ENCODE measurements around the gene TMEM132D.

The TMEM132D gene

DNA sequence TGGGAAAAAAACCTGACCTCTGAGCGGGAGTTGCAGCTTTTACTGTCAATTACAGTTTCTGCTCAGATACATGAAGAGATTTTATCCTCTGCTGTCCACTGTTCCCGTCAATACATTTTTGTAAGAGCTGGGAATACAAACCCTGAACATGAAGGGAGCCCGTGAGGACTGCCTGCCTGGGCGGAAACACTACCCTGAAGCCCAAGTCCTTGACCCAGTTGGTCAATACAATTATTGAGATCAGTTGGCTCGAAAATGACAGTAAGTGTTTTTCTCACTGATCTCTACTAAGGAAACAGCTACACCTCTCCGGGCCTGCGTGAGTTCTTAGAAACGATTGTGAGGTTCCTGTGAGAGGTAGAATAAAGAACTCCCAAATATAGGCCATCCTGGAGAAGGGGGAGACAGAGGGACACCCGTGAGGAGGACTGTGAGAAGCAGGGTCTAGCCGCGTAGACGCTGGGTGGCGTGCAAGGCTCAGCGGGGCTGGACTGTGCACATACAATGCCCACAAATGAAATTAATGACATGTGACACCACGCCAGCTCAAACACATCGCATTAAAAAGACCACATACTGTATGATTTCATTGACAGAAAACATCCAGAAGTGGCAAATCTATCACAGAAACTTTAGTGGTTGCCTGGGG, 509.5 kb downstream of the TMEM132D start:
- FAIRE-seq (no peak), DNase-seq (ENCODE audit: insufficient read length) (no peak)
- no peak for TF ChIP-seq POLR2AphosphoS5 (IDR thresholded peaks at IDR 0.05; ENCODE audit: low read depth, low read length)
- TF ChIP-seq POLR2A (IDR thresholded peaks at IDR 0.05; ENCODE audit: low read depth, low read length): no peak
- TF ChIP-seq TAF1 (IDR thresholded peaks at IDR 0.05; ENCODE audit: borderline replicate concordance, low read depth, low read length): no peak

DNA sequence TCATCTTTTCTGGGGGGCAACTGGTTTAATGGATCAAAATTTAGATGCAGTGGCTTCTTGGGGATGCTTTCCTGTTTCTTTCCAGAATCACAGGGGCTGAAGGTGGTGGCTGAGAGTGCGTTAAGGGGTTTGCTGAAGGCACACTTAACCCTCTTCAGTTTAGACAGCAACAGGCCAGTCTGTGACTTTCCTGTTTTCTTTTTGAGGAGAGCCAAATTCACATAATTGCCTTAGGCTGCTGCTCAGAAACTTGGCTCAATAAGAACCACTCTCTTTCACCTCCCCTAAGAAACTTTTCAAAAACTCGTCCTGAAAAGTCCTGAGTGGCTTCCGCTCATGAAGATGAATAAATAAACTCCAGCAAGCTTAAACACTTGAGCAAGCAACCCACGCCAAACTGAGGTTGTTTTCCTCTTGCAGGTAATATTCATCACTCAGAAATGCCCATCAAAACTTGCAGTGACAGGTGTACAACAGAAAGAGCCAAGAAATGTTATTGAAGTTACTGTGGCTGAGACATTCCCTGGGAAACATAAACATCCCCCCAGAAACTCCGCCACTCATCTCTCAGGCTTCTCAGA, 510.4 kb downstream of the TMEM132D start:
- DNase-seq (ENCODE audit: insufficient read length) (no peak), FAIRE-seq (no peak)
- TF ChIP-seq POLR2A (IDR thresholded peaks at IDR 0.05; ENCODE audit: low read depth, low read length): no peak
- no peak for TF ChIP-seq TAF1 (IDR thresholded peaks at IDR 0.05; ENCODE audit: borderline replicate concordance, low read depth, low read length)
- TF ChIP-seq POLR2AphosphoS5 (IDR thresholded peaks at IDR 0.05; ENCODE audit: low read depth, low read length): no peak

DNA sequence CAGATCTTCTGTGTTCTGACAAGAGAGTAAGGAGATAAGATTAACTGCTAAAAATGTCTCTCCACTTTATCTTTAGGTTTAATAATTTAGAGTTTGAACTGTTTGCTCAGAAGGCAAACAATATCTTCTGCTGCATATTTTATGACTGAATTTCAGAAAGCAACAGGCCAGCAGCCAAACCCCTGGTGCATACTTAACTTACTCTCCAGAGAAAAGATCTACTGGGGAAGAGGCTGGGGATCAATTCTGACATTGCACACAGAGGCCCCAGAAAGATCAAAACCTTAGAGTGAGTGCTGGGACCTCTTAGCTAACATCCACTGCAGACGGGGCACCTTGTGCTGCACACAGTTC, 518.2 kb downstream of the TMEM132D start:
- no peak for FAIRE-seq
- TF ChIP-seq POLR2AphosphoS5 (IDR thresholded peaks at IDR 0.05; ENCODE audit: low read depth, low read length) (no peak), POLR2A (IDR thresholded peaks at IDR 0.05; ENCODE audit: low read depth, low read length) (no peak), TAF1 (IDR thresholded peaks at IDR 0.05; ENCODE audit: borderline replicate concordance, low read depth, low read length) (no peak)
- no peak for DNase-seq (ENCODE audit: insufficient read length)

DNA sequence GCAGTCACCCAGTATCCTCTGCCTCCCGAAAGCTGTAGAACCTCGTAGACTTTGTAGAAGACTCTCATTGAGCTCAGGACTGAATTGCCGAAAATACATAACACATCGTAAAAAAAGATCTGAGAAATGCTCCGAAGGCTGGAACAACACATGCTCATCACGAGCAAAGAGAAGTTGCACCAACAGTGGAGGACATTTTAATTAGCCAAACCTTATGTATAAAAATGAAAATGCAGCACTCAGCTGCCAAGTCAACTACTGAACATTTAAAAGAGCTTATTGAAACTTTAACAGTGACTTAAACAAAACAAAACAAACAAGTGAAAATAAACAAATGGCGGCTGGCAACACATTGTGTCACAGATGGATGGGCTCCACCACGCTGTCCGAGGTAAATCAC, 519.9 kb downstream of the TMEM132D start:
- TF ChIP-seq TAF1 (IDR thresholded peaks at IDR 0.05; ENCODE audit: borderline replicate concordance, low read depth, low read length) (no peak), POLR2AphosphoS5 (IDR thresholded peaks at IDR 0.05; ENCODE audit: low read depth, low read length) (no peak), POLR2A (IDR thresholded peaks at IDR 0.05; ENCODE audit: low read depth, low read length) (no peak)
- FAIRE-seq (no peak), DNase-seq (ENCODE audit: insufficient read length) (no peak)

DNA sequence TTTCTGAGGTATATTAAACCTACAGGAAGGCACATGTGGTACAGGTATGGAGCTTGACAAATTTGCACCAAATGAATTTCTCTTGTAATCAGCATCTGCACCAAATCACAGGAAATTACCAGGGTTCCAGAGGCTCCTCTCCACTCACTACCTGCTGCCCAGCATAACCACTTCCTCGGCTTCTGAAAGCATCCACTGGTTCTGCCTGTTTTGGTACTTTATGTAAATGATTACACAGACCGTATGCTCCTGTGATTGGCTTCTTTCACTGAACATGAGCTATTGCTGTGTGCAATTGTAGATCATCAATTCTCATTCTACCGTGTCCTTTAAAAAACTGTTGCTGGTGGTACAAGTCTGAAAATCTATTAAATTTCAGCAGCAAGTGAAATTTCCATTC, 522.1 kb downstream of the TMEM132D start:
- FAIRE-seq (no peak), DNase-seq (ENCODE audit: insufficient read length) (no peak)
- TF ChIP-seq TAF1 (IDR thresholded peaks at IDR 0.05; ENCODE audit: borderline replicate concordance, low read depth, low read length) (no peak), POLR2A (IDR thresholded peaks at IDR 0.05; ENCODE audit: low read depth, low read length) (no peak), POLR2AphosphoS5 (IDR thresholded peaks at IDR 0.05; ENCODE audit: low read depth, low read length) (no peak)

DNA sequence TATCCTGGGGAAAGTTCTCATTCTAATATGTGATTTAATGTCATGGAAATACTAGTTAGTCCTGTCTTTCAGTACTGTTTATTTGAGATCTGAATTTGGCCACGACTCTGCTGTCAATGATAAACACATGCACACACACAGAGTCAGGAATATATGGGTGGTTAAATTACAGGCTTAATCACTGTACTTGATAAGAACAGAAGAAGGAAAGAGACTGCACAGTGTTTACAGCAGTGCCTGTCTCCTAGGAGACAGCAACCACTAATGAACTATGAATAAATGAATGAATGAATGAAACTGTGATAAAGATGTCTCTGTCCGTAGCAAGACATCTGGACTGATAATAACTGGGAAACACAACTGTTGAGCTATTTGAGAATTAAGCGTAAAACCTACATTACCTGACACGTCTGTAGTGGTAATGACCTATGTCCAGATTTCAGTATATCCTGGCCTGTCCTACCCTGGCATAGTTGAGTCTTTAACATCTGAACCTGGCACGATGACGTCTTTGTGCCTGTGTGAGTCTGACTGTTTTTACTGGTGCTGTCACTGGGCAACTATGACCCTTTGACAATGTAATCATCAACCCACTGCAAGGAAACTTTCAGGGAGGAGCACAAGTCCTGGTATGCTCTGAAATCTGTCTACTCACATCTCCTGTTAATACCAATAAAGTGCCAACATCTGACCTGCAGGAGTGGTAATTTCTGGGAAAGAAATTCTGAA, 524.6 kb downstream of the TMEM132D start:
- no peak for TF ChIP-seq POLR2A (IDR thresholded peaks at IDR 0.05; ENCODE audit: low read depth, low read length)
- no peak for TF ChIP-seq POLR2AphosphoS5 (IDR thresholded peaks at IDR 0.05; ENCODE audit: low read depth, low read length)
- TF ChIP-seq TAF1 (IDR thresholded peaks at IDR 0.05; ENCODE audit: borderline replicate concordance, low read depth, low read length): no peak
- FAIRE-seq: no peak
- DNase-seq (ENCODE audit: insufficient read length): no peak

DNA sequence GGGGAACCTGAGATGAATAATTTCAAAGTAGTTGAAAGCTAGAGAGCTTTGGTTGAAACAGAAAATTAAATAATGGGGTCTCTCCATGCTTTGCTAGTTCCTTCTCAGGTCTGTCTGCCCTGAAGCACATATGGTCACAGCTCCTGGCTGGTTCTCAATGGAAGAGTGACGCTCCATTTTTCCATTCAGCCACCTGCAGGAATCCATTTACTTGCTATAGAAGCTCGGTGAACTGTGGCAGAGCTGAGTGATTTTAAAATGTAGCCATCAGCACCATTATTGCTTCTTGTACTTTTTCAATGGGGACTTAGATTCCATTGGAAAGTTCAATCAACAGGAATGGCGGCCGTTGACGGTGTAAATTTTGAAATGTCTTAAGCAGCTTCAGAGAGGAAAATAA, 525.3 kb downstream of the TMEM132D start:
- DNase-seq (ENCODE audit: insufficient read length): no peak
- no peak for FAIRE-seq
- TF ChIP-seq POLR2A (IDR thresholded peaks at IDR 0.05; ENCODE audit: low read depth, low read length): no peak
- TF ChIP-seq TAF1 (IDR thresholded peaks at IDR 0.05; ENCODE audit: borderline replicate concordance, low read depth, low read length): no peak
- no peak for TF ChIP-seq POLR2AphosphoS5 (IDR thresholded peaks at IDR 0.05; ENCODE audit: low read depth, low read length)

DNA sequence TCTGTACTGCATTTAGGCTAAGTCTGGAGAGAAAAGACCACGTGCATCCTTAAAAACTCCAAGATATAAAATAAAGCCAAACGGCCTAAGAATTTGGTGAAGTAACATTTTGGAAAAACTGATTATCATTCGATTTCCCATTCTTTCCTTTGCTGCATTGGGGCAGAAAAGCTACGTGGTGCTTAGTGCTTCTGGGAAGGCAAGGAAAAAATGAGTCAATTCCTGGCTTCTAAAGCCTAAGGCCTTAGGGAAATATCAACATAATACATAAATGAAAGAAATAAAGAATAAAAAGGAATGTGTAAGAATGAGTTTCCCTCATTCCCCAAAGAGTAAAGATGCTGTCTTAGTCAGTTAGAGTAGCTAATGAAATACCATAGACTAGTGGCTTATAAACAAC, 530.1 kb downstream of the TMEM132D start:
- FAIRE-seq: no peak
- TF ChIP-seq POLR2A (IDR thresholded peaks at IDR 0.05; ENCODE audit: low read depth, low read length): no peak
- TF ChIP-seq POLR2AphosphoS5 (IDR thresholded peaks at IDR 0.05; ENCODE audit: low read depth, low read length): no peak
- no peak for TF ChIP-seq TAF1 (IDR thresholded peaks at IDR 0.05; ENCODE audit: borderline replicate concordance, low read depth, low read length)
- no peak for DNase-seq (ENCODE audit: insufficient read length)

DNA sequence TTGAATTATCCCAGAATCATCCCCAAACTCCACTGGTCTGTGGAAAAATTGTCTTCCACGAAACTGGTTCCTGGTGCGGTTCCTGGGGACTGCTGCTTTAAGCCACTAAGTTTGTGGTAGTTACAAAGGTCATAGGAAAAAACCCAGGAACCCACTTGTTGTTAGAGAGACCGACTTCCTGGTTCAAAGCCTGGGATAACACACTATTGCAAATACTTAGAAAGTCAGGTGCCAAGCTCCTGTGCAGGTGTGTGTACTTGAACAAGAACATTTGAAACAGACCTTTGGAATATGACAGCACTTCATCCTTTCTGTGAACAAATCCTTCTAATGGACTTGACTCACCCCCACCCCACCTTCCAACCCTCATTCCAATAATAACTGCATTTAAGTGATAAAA, 530.9 kb downstream of the TMEM132D start:
- TF ChIP-seq TAF1 (IDR thresholded peaks at IDR 0.05; ENCODE audit: borderline replicate concordance, low read depth, low read length) (no peak), POLR2A (IDR thresholded peaks at IDR 0.05; ENCODE audit: low read depth, low read length) (no peak), POLR2AphosphoS5 (IDR thresholded peaks at IDR 0.05; ENCODE audit: low read depth, low read length) (no peak)
- FAIRE-seq (no peak), DNase-seq (ENCODE audit: insufficient read length) (no peak)

DNA sequence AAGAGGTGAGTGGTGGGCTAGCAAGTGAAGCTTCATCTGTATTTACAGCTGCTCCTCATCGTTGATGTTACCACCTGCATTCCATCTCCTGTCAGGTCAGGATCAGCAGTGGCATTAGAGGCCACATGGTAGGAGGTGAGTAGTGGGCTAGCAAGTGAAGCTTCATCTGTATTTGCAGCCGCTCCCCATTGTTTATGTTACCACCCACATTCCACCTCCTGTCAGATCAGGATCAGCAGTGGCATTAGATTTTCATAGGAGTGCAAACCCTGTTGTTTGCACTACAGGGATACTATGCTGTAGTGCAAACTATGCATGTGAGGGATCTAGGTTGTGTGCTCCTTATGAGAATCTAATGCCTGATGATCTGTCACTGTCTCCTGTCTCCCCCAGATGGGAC, 531.5 kb downstream of the TMEM132D start:
- no peak for DNase-seq (ENCODE audit: insufficient read length)
- TF ChIP-seq POLR2A (IDR thresholded peaks at IDR 0.05; ENCODE audit: low read depth, low read length): no peak
- no peak for TF ChIP-seq TAF1 (IDR thresholded peaks at IDR 0.05; ENCODE audit: borderline replicate concordance, low read depth, low read length)
- no peak for TF ChIP-seq POLR2AphosphoS5 (IDR thresholded peaks at IDR 0.05; ENCODE audit: low read depth, low read length)
- no peak for FAIRE-seq

DNA sequence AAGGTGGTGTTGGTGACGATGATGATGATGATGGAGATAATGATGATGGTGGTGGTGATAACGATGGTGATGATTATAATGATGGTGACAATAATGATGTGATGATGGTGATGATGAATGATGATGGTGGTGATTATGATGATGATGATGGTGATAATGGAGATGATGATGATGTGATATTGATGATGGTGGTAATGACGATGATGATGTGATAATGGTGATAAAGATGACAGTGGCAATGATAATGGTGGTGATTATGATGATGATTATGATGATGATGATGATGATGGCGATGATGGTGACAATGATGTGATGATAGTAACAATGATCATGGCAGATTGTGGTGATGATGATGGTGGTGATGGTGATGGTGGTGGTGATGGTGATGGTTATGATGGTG, 532.6 kb downstream of the TMEM132D start:
- no peak for FAIRE-seq
- no peak for DNase-seq (ENCODE audit: insufficient read length)
- no peak for TF ChIP-seq TAF1 (IDR thresholded peaks at IDR 0.05; ENCODE audit: borderline replicate concordance, low read depth, low read length)
- no peak for TF ChIP-seq POLR2A (IDR thresholded peaks at IDR 0.05; ENCODE audit: low read depth, low read length)
- no peak for TF ChIP-seq POLR2AphosphoS5 (IDR thresholded peaks at IDR 0.05; ENCODE audit: low read depth, low read length)

DNA sequence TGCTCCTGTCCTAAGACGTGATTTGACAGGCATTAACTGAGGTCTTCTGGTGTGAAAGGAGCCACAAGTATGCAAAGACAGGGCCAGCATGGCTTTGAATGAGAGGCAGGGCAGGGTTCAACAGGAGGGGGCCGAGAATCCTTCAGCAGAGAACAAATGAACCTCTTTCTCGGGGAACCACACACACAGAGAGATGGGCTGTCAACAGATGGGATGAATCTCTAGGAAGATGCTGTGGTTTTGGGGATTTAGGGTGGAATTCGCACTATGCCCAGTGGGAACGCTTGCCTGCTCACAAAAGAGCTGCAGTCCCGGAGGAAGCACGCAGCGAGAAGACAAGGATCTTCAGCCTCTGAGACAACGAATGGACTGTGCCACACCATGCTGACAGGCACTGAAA, 537.2 kb downstream of the TMEM132D start:
- DNase-seq (ENCODE audit: insufficient read length): no peak
- no peak for FAIRE-seq
- TF ChIP-seq POLR2A (IDR thresholded peaks at IDR 0.05; ENCODE audit: low read depth, low read length) (no peak), POLR2AphosphoS5 (IDR thresholded peaks at IDR 0.05; ENCODE audit: low read depth, low read length) (no peak), TAF1 (IDR thresholded peaks at IDR 0.05; ENCODE audit: borderline replicate concordance, low read depth, low read length) (no peak)

Measured in GM12892 (cell line).